ENCODE measurements around the gene PDE6H. TPM values are rescaled to one million over a fixed set of nuclear protein-coding genes. Genes with fewer than 3 reads are reported as not detected.

The PDE6H gene
- total and polyA plus RNA-seq, 10 of the 15 experiments (the other 5 are each of a cell fraction or from before 2014, with no cell fraction given) = 0.16 TPM; not detected in 9

DNA sequence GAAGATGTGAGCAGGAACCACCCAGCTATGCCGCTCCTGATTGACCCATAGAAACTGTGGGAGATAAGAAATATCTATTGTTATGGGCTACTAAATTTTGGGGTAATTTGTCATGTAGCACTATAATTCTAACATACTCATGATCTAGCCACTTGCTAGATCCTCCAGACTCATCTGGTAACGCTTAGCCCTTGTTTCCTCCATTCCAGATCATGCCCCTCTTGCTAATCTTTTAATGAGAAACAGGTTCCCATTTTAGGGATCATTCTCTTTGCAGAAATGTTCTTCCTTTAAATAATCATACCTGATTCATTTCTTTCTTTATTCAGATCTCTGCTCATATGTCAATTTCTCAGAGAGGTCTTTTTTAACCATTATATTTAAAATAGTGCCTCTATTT is 7.6 kb upstream of the PDE6H start (continued):
- no peak for TF ChIP-seq IKZF1 (conservative IDR thresholded peaks at IDR 0.05)
- TF ChIP-seq STAT1 (conservative IDR thresholded peaks at IDR 0.05) = no peak
- TF ChIP-seq SMAD5 (IDR thresholded peaks at IDR 0.05; ENCODE audit: low read depth) = no peak
- TF ChIP-seq BMI1 (IDR thresholded peaks at IDR 0.05; ENCODE audit: borderline replicate concordance) = no peak

DNA sequence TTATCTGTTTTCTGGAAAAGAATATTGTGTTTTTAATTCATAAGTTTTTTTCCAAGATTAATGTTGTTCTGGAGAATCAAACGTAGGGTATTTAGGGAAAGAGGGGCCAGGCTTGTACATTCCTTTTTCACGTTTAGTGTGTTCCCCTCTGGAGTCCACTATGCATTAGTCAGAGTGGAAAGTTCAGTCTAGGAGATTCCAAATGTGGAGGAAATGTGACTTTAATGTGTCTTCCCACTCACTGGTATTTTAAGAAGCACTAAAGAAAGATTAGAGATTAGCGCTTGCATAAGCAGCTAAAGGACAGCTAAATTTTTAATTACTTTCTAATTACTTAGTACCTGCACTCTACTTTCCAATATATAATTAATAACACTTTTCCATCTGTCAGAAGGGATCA is 4.4 kb upstream of the PDE6H start:
- 84% methylated on average over 3 of the region's 3 CpGs for whole genome bisulfite sequencing (ENCODE audit: insufficient coverage, insufficient replicate concordance, low lambda C conversion rate, missing lambda C conversion rate)
- BruUV-seq (replicated peaks) = no TSS peak
- intact Hi-C loops (cut with micrococcal nuclease; ENCODE audit: unreplicated experiment) (no loop called here), in situ Hi-C loops (cut with MboI) (loop anchor here (25.0 kb wide), 1 partner anchor 581 kb away; no protein-coding TSS in a partner anchor)
- no peaks in the 10 kb centered on the region for H3K36me3 ChIP-seq (ENCODE audit: control insufficient read depth in 2 of 2, insufficient read depth in 2 of 2, low read length in 1 of 2)
- ChIA-PET SMC1A (ENCODE audit: uncharacterized antibody, unreplicated experiment) (interaction anchor here (0.7 to 1.9 kb wide), 8 partner anchors 9 to 133 kb away, joined by 3 to 8 read pairs (median 4); no protein-coding TSS in a partner anchor), CTCF (interaction anchor here (0.6 to 1.2 kb wide), 5 partner anchors 9 to 123 kb away, joined by 3 to 6 read pairs (median 3); partner anchors contain the start of gene ERP27), RAD21 (ENCODE audit: unreplicated experiment) (no interaction called here), POLR2A (interaction anchor here (1.3 to 1.8 kb wide), 2 partner anchors 9 to 12 kb away, joined by 3 to 7 read pairs; no protein-coding TSS in a partner anchor)
- no peaks in the 10 kb centered on the region for H3K4me1 ChIP-seq (ENCODE audit: control insufficient read depth, insufficient read depth, low read length)
- H2AFZ ChIP-seq (ENCODE audit: control insufficient read depth, low read depth, low read length) = no peak overlapping the region
- no peak for FAIRE-seq
- no peak overlapping the region for H3K27ac ChIP-seq (ENCODE audit: control insufficient read depth, insufficient read depth)
- TF ChIP-seq KAT2A (conservative IDR thresholded peaks at IDR 0.05; ENCODE audit: control insufficient read depth, low read depth, low read length) (no peak), KDM1A (IDR thresholded peaks at IDR 0.05; ENCODE audit: borderline replicate concordance) (no peak), NFYA (IDR thresholded peaks at IDR 0.05; ENCODE audit: borderline replicate concordance, low read depth, low read length) (no peak), MTA2 (IDR thresholded peaks at IDR 0.05; ENCODE audit: low read depth) (no peak), RFX5 (IDR thresholded peaks at IDR 0.05; ENCODE audit: low read depth, low read length) (no peak), YBX1 (IDR thresholded peaks at IDR 0.05) (no peak), GATAD2B (conservative IDR thresholded peaks at IDR 0.05; ENCODE audit: low read depth) (no peak), JUND (IDR thresholded peaks at IDR 0.05; ENCODE audit: low read depth, low read length) (no peak), SMC3 (IDR thresholded peaks at IDR 0.05; ENCODE audit: borderline replicate concordance, low read length) (no peak), PAX8 (IDR thresholded peaks at IDR 0.05) (no peak)
- TF ChIP-seq, protein P1, sequence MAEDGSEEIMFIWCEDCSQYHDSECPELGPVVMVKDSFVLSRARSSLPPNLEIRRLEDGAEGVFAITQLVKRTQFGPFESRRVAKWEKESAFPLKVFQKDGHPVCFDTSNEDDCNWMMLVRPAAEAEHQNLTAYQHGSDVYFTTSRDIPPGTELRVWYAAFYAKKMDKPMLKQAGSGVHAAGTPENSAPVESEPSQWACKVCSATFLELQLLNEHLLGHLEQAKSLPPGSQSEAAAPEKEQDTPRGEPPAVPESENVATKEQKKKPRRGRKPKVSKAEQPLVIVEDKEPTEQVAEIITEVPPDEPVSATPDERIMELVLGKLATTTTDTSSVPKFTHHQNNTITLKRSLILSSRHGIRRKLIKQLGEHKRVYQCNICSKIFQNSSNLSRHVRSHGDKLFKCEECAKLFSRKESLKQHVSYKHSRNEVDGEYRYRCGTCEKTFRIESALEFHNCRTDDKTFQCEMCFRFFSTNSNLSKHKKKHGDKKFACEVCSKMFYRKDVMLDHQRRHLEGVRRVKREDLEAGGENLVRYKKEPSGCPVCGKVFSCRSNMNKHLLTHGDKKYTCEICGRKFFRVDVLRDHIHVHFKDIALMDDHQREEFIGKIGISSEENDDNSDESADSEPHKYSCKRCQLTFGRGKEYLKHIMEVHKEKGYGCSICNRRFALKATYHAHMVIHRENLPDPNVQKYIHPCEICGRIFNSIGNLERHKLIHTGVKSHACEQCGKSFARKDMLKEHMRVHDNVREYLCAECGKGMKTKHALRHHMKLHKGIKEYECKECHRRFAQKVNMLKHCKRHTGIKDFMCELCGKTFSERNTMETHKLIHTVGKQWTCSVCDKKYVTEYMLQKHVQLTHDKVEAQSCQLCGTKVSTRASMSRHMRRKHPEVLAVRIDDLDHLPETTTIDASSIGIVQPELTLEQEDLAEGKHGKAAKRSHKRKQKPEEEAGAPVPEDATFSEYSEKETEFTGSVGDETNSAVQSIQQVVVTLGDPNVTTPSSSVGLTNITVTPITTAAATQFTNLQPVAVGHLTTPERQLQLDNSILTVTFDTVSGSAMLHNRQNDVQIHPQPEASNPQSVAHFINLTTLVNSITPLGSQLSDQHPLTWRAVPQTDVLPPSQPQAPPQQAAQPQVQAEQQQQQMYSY (CRISPR knock-in tag; IDR thresholded peaks at IDR 0.05) = no peak
- TF ChIP-seq, protein P2, sequence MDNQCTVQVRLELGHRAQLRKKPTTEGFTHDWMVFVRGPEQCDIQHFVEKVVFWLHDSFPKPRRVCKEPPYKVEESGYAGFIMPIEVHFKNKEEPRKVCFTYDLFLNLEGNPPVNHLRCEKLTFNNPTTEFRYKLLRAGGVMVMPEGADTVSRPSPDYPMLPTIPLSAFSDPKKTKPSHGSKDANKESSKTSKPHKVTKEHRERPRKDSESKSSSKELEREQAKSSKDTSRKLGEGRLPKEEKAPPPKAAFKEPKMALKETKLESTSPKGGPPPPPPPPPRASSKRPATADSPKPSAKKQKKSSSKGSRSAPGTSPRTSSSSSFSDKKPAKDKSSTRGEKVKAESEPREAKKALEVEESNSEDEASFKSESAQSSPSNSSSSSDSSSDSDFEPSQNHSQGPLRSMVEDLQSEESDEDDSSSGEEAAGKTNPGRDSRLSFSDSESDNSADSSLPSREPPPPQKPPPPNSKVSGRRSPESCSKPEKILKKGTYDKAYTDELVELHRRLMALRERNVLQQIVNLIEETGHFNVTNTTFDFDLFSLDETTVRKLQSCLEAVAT (IDR thresholded peaks at IDR 0.05) = no peak
- TF ChIP-seq, protein P3, sequence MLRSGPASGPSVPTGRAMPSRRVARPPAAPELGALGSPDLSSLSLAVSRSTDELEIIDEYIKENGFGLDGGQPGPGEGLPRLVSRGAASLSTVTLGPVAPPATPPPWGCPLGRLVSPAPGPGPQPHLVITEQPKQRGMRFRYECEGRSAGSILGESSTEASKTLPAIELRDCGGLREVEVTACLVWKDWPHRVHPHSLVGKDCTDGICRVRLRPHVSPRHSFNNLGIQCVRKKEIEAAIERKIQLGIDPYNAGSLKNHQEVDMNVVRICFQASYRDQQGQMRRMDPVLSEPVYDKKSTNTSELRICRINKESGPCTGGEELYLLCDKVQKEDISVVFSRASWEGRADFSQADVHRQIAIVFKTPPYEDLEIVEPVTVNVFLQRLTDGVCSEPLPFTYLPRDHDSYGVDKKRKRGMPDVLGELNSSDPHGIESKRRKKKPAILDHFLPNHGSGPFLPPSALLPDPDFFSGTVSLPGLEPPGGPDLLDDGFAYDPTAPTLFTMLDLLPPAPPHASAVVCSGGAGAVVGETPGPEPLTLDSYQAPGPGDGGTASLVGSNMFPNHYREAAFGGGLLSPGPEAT (IDR thresholded peaks at IDR 0.05; ENCODE audit: low read depth) = no peak
- no peak for ATAC-seq
- H3K27me3 ChIP-seq (replicated peaks in 1 of 2; ENCODE audit: control insufficient read depth in 2 of 2, insufficient read depth in 2 of 2, low read length in 1 of 2) = no peaks in the 10 kb centered on the region
- H3K4me3 ChIP-seq = no peak overlapping the region
- H3K79me2 ChIP-seq (ENCODE audit: control insufficient read depth, insufficient read depth, low read length) = no peaks in the 10 kb centered on the region
- H3K4me2 ChIP-seq (ENCODE audit: control insufficient read depth, insufficient read depth) = no peak overlapping the region
- H3K9ac ChIP-seq (ENCODE audit: control insufficient read depth, insufficient read depth, low read length) = no peak overlapping the region
- no peak for DNase-seq (ENCODE audit: low read depth, low spot score)
- no peaks in the 10 kb centered on the region for H3K9me3 ChIP-seq (replicated peaks; ENCODE audit: control insufficient read depth, insufficient read depth, low read length)
- H4K20me1 ChIP-seq (ENCODE audit: control insufficient read depth, insufficient read depth) = no peaks in the 10 kb centered on the region
